Suprapubic skin (tissue), 4 donors: ENCODE measurements around the gene NREP. TPM values are rescaled to one million over a fixed set of nuclear protein-coding genes. Genes with fewer than 3 reads are reported as not detected.
A peak's percentile ranks its signal among the peaks of the same experiment; 100 is the strongest.

Experiments
- DNase-seq, 2 donors: peaks; one replicate each; pipeline ENCODE4 v3.0.0-alpha.2; 2019; ENCODE audit warnings: low spot score in 2 of 2
- H3K27ac ChIP-seq: fragments of 200-600 bp; sonication (generic); one replicate; pipeline ENCODE4 v1.5.1; 2019
- H3K27me3 ChIP-seq: fragments of 200-600 bp; sonication (generic); one replicate; pipeline ENCODE4 v1.5.1; 2019
- H3K36me3 ChIP-seq: fragments of 200-600 bp; sonication (generic); one replicate; pipeline ENCODE4 v1.5.1; 2019
- H3K4me1 ChIP-seq: fragments of 200-600 bp; sonication (generic); one replicate; pipeline ENCODE4 v1.5.1; 2019
- H3K4me3 ChIP-seq: fragments of 200-600 bp; sonication (generic); one replicate; pipeline ENCODE4 v1.5.1; 2019; ENCODE audit warnings: mild to moderate bottlenecking
- H3K9me3 ChIP-seq: fragments of 200-600 bp; sonication (generic); one replicate; pipeline ENCODE4 v1.5.1; 2019
- CTCF ChIP-seq, 2 donors: fragments of 200-600 bp in 1 of 2; fragments of 450-650 bp in 1 of 2; sonication (generic) in 1 of 2; IDR thresholded peaks; one replicate each; pipeline ENCODE4 v1.5.1; 2016 to 2019; ENCODE audit warnings: antibody characterized with exemption in 2 of 2, mild to moderate bottlenecking in 1 of 2, moderate library complexity in 1 of 2
- EP300 ChIP-seq: sonication (generic); formaldehyde crosslinking; IDR thresholded peaks from one replicate; pipeline ENCODE4 v1.6.1; 2017; ENCODE audit warnings: antibody characterized with exemption
- POLR2A ChIP-seq, 2 donors: fragments of 450-650 bp; IDR thresholded peaks; one replicate each; pipeline ENCODE4 v1.6.1; 2017; ENCODE audit warnings: antibody characterized with exemption in 2 of 2, mild to moderate bottlenecking in 2 of 2, moderate library complexity in 2 of 2
- POLR2AphosphoS5 ChIP-seq, 3 donors: sonication (generic); formaldehyde crosslinking; IDR thresholded peaks; one replicate each; pipeline ENCODE4 v1.6.1; 2017; ENCODE audit warnings: antibody characterized with exemption in 3 of 3
- WGBS: methylation state at CpG from one replicate; pipeline ENCODE4 v1.1.5; 2018; 5-methylcytosine and 5-hydroxymethylcytosine counted together
- total RNA-seq, 4 donors: library from RNA; depleted of rRNA; stranded (reverse); fragments of >200 nt; gene quantifications; one replicate each; pipeline ENCODE4 v1.1.0, GENCODE V29; 2016

The NREP gene
- total RNA-seq, 4 donors from 2014 or later = 7.0 to 10.1 (median 8.3) TPM

- no peaks in the 10 kb centered on the region for H3K36me3 ChIP-seq
- H3K27ac ChIP-seq = no peak overlapping the region
- H3K27me3 ChIP-seq = no peaks in the 10 kb centered on the region
- WGBS = 16% methylated on average over 6 of the region's 6 CpGs
- peaks cover 19% of the 10 kb centered on the region for H3K4me1 ChIP-seq
- no peak overlapping the region for H3K4me3 ChIP-seq
- DNase-seq = no peak
- H3K9me3 ChIP-seq = no peaks in the 10 kb centered on the region
- no peak for TF ChIP-seq EP300
Measured at GRCh38 chr5:111697215-111697614, 59.8 kb downstream of the NREP start.

GRCh38 chr5:111695991-111696390 is 61.0 kb downstream of the NREP start:
- WGBS = 95% methylated on average over 1 of the region's 1 CpG
- no peak for TF ChIP-seq CTCF (IDR thresholded peaks at IDR 0.05)
- no peak for TF ChIP-seq POLR2A (IDR thresholded peaks at IDR 0.05)
- TF ChIP-seq EP300 = no peak
- no peak for TF ChIP-seq POLR2AphosphoS5 (IDR thresholded peaks at IDR 0.05)
- H3K4me1 ChIP-seq = peaks cover 19% of the 10 kb centered on the region

GRCh38 chr5:111694133-111694532 is 62.9 kb downstream of the NREP start:
- WGBS = 31% methylated on average over 1 of the region's 1 CpG
- no peak for DNase-seq

More at GRCh38 chr5:111695991-111696390, 61.0 kb downstream of the NREP start:
- no peak overlapping the region for H3K4me3 ChIP-seq
- H3K27me3 ChIP-seq = no peaks in the 10 kb centered on the region
- no peak overlapping the region for H3K27ac ChIP-seq
- DNase-seq = no peak
- H3K36me3 ChIP-seq = no peaks in the 10 kb centered on the region
- no peaks in the 10 kb centered on the region for H3K9me3 ChIP-seq

GRCh38 chr5:111691914-111692313 is 65.1 kb downstream of the NREP start:
- H3K27me3 ChIP-seq = no peaks in the 10 kb centered on the region
- no peak overlapping the region for H3K4me3 ChIP-seq
- peaks cover 3% of the 10 kb centered on the region for H3K4me1 ChIP-seq
- 69% methylated on average over 2 of the region's 2 CpGs for WGBS
- H3K9me3 ChIP-seq = no peaks in the 10 kb centered on the region
- no peak overlapping the region for H3K27ac ChIP-seq
- no peaks in the 10 kb centered on the region for H3K36me3 ChIP-seq
- TF ChIP-seq EP300 = no peak
- TF ChIP-seq POLR2A (IDR thresholded peaks at IDR 0.05) = no peak
- no peak for TF ChIP-seq POLR2AphosphoS5 (IDR thresholded peaks at IDR 0.05)
- TF ChIP-seq CTCF (IDR thresholded peaks at IDR 0.05) = no peak
- DNase-seq = peak in 1 of 2 donors; percentile 71

More at GRCh38 chr5:111694133-111694532, 62.9 kb downstream of the NREP start:
- Histone ChIP-seq H3K4me3 (no peak overlapping the region), H3K4me1 (peaks cover 19% of the 10 kb centered on the region), H3K36me3 (no peaks in the 10 kb centered on the region), H3K9me3 (no peaks in the 10 kb centered on the region), H3K27ac (no peak overlapping the region), H3K27me3 (no peaks in the 10 kb centered on the region)
- TF ChIP-seq EP300 = no peak
- TF ChIP-seq POLR2AphosphoS5 (IDR thresholded peaks at IDR 0.05) = peak in 1 of 3 donors; percentile 60

GRCh38 chr5:111691508-111691907 is 65.5 kb downstream of the NREP start:
- Histone ChIP-seq H3K36me3 (no peaks in the 10 kb centered on the region), H3K9me3 (no peaks in the 10 kb centered on the region), H3K4me3 (no peak overlapping the region), H3K27me3 (no peaks in the 10 kb centered on the region), H3K4me1 (no peaks in the 10 kb centered on the region), H3K27ac (no peak overlapping the region)
- TF ChIP-seq POLR2AphosphoS5 (IDR thresholded peaks at IDR 0.05) = no peak
- no peak for TF ChIP-seq POLR2A (IDR thresholded peaks at IDR 0.05)
- TF ChIP-seq CTCF (IDR thresholded peaks at IDR 0.05) = no peak
- TF ChIP-seq EP300 = no peak
- 77% methylated on average over 3 of the region's 3 CpGs for WGBS
- no peak for DNase-seq

- 80% methylated on average over 1 of the region's 1 CpG for WGBS
Measured at GRCh38 chr5:111689357-111689935, 67.5 kb downstream of the NREP start.

More at GRCh38 chr5:111689357-111689935, 67.5 kb downstream of the NREP start:
- H3K9me3 ChIP-seq = no peaks in the 10 kb centered on the region
- no peak overlapping the region for H3K4me3 ChIP-seq
- H3K4me1 ChIP-seq = no peaks in the 10 kb centered on the region
- no peak for DNase-seq
- H3K36me3 ChIP-seq = no peaks in the 10 kb centered on the region
- H3K27me3 ChIP-seq = no peaks in the 10 kb centered on the region
- no peak overlapping the region for H3K27ac ChIP-seq
- TF ChIP-seq POLR2AphosphoS5 (IDR thresholded peaks at IDR 0.05) (no peak), CTCF (IDR thresholded peaks at IDR 0.05) (no peak), EP300 (no peak), POLR2A (IDR thresholded peaks at IDR 0.05) (no peak)
